ENCODE data around the gene ANO3.
"Not testable (repeated sequence)": the region's sequence is repeated elsewhere in the genome, so short reads cannot be mapped to it uniquely, and the experiment has no call there.

The ANO3 gene

DNA sequence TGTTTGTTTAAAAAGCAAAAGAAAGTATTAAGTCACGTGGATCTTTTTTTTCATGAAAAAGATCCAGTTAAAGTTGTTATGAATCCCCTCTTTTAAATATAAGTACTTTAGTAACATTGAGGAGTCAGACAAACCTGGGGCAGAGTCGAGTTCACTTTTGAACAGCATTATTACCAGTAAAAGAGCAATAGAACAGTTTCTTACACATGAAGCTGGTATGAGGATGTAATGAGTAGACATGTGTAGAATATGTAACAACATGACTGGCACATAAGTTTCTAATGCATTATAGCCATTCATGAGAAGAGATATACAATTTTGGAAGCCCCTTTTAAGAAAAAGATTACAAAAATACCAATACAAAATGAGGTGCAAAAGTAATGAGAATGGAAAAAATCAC, 247.8 kb downstream of the ANO3 start:
- DNase-seq = no peak

DNA sequence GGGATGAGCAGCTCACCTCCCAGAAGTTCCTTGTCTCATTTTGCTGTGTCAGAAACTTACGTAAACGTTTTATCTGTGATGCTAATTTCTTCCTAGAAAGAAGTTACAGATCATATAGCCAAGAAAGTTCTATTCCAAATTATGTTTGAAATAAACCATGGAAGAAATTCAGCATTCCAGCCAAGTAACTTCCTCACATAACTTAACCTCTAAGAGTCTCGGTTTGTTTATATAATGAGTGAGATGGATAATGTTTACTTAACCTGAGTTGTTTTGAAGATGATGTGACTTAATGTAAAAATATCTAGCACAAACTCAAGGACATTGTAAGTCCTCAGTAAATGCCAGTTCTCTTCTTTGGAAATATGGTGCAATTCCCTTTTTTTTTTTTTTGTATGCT, 249.0 kb downstream of the ANO3 start:
- DNase-seq = no peak

DNA sequence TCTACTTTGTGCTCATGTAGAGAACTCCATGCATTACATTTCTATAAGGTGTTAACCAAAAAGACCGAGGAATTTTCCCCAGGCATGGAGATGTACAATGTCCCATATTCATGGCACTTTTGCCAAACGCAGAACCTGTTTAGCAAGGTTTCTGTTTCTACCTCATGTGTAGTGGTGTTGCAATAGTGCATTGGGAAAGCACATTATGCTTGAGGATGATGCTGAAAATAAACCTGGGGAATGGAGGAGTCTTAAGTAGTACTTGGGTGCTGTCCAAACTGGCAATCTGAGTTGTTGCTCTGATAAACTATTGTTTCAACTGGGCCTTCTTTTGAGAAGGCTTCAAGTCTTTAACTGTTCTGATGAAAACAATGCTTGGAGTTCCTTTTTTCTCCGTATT, 251.6 kb downstream of the ANO3 start:
- no peak for DNase-seq

DNA sequence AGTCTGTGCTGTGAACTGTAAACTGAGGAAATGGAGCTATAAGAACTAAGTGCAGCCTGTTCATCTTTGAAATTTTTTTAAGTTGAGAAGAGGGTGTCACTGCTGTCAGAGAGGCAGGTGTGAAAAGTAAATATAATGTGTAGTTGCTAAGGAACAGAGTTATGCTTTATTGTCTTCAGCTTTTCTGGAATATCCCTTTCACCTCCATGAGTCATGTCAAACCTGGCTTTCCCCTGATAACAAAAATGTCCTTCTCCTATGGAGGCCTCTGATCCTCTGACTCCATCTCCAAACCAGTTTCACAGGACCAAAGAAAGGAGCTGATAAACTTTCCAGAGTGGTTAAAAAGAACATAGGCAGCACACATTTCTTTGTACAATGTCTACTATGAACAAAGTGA, 252.9 kb downstream of the ANO3 start:
- no peak for DNase-seq

DNA sequence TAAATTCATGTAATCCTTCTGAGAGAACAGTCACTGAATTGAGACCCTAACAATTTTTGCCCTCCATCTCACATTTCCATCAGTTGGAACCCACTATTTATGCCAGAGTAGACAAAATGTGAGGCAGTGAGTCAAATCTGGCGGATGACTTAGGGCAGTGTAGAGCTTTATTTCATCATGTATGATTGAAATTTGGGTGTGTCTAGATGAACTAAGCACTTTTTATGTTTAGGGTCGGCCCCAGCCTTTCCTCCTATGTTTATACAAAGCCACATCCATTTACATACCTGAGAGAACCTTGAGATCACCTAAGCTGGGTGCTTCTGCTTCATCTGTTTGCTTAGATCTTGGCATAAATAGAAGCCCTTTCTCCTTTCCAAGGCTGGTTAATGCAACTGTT, 255.1 kb downstream of the ANO3 start:
- no peak for DNase-seq

DNA sequence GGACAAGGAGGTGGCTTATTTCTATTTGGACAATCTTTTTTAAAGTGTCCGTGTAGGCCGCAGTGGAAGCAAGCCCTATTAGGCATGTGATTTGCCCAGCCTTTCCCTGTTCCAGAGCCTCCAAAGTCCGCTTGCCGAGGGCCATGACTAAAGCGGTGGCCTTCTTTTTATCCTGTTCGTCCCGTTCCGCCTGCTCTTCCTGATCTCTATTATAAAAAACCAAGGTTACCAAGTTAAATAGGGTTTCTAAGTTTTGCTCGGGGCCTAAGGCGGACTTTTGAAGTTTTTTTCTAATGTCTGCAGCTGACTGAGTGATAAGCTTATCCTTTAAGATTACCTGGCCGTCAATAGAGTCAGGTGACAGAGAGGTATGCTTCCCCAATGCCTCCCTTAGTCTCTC, 261.8 kb downstream of the ANO3 start:
- DNase-seq = no peak

DNA sequence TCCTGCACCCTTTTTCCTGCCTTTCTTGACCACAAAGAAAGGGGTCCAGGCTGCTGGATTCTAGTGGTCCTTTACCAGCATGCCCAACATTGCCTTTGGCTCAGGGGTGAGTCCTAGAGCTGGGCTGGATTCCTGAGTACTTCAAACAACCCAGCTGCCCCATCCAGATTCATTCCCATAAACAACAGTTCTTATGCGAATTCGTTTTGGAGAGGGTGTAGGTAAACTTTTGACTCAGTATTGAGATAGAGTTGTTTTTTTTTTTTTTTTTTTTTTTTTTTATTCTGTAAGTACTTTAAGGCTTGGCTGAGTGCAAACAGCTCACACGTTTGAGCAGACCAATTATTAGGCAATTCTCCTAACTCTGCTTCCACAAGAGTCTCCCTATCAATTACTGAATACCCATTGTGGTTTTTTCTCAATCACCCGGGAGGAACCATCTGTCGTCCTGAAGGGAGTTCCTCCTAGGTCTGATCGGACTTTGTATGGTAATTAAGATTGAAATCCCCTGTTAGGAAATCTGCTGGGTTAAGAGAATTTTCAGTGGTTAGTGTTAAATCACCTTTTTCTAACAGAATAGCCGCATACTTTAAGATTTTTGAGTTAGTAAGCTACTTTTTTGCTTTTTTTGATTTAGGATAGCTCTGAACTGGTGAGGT, 263.4 kb downstream of the ANO3 start:
- DNase-seq = not testable (repeated sequence)

DNA sequence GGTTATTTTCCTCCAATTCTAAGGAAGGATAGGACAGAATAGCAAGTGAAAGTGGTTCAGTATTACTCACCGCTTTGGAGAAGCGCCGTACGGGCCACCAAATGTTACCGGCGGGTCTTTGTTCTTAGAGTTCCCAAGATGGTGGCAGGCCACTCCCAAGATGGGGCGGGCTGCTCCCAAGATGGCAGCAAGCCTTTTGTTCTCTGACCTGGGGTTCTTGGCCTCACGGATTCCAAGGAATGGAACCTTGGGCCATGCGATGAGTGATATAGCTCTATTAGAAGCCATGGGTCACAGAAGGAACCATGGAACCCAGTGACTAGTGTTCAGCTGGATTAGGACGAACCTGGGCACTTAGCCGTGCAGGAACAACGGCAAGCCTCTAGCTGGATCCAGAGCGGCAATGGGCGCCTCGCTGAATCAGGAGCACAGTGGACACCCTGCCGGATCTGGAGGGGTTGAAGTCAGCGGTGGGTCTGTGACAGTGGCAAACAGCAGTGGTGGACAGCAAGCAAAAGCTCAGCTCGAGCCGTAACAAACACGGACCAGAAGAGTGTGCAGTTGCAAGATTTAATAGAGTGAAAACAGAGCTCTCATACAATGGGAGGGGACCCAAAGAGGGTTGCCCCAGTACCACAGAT, 265.2 kb downstream of the ANO3 start:
- peak; percentile 22 for DNase-seq

DNA sequence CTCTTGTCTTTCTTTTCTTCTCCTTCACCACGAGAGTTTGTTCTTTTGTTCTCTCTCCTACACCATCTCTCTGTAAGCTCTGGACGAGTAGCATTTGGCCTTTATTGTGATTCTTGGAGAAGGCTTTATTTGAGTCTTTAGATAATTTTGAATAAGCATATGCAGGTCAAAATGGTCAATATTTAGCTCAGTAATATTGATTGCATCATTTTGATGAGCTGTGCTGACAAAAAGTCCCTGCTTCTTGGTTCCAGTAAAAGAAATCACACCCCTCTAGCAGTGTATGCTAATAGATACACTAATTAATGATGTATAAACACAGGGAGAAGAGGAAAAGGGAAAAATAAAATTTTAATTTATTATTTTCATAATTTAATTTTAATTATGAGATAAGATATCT, 266.0 kb downstream of the ANO3 start:
- DNase-seq = no peak

DNA sequence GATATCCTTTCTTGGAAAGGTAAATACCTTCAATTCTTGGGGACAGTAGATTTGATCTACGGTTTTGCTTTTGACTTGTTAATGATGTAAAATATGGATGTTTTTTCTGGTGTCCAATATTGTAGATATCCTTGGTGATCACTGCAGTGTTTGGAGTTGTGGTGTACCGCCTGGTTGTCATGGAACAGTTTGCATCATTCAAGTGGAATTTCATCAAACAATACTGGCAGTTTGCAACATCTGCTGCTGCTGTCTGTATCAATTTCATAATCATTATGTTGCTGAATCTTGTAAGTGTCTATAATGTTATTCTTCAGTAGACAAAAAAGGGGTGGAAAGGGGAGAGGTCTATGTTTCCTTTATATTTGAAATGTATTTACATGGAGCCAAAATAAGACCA, 267.5 kb downstream of the ANO3 start:
- no peak for DNase-seq

DNA sequence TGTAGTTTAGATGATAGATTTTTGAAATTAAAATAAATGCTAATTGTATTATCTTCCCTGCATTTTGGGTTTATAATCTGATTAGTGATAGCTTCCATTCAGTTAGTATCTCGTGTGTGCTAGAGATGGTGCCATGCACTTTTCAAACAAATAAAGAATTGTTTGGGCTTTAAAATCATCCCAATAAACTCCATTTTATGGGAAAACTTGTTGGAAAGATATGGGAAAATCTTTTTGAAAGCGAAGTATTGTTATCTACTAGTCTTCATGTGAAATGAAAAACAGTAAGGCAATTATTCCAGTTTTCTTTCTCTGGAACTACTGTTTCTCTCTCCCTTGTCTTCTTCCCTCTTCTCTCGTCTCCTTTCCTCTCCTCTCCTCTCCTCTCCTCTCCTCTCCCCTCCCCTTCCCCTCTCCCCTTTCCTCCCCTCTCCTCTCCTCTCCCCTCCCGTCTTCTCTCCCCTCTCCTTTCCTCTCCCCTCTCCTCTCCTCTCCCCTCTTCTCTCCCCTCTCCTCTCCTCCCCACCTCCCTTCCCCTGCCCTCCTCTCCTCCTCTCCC, 268.0 kb downstream of the ANO3 start:
- no peak for DNase-seq

DNA sequence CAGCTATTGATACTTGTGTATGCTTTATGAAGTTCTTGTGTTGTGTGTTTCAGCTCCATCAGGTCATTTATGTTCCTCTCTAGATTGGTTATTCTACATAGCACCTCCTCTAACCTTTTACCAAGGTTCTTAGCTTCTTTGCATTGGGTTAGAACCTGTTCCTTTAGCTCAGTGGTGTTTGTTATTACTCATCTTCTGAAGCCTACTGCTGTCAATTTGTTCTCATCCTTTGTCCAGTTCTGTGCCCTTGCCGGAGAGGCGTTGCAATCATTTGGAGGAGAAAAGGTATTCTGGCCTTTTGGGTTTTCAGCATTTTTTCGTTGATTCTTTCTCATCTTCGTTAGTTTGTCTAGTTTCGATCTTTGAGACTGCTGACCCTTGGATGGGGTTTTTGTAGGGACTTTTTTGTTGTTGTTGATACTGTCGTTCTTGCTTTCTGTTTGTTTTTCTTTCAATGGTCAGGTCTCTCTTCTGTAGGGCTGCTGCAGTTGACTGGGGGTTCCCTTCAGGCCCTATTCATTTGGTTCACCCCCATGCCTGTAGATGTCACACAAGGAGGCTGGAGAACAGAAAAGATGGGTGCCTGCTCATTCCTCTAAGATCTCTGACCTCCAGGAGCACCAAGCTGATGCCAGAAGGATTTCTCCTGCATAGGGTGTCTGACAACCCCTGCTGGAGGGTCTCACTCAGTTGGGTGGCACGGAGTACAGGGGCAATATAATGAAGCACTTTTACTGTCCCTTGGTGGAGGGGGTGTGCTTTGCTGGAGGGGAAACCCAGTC, 276.0 kb downstream of the ANO3 start:
- DNase-seq = no peak

DNA sequence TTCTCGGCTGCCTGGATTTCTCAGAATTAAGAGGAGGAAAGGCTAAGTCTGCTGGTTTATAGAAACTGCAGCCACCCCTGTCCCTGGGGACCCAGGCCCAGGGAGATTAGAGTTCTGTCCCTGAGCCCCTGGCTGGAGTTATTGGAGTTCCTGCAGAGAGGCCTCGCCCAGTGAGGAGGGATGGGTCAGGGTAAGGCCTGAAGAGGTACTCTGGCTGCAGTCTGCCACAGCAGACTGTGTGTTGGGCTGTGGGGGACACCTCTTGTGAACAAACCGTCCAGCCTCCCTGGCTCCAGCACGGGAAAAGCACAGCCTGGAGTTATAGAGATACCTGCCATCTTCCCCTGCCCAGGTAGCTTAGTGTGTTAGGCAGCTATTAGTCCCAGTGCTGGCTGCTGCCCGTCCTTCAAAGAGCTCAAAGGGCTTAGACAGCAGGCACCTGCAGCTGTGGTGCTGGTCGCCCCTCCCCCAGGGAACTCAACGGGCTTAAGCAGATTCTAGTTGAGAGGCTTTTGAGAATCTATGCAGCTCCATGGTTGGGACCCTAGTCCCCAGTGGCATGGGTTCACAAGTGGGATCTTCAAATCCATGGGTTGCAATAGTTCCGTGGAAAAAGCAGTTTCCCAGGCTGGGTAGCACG, 276.7 kb downstream of the ANO3 start:
- DNase-seq = no peak

DNA sequence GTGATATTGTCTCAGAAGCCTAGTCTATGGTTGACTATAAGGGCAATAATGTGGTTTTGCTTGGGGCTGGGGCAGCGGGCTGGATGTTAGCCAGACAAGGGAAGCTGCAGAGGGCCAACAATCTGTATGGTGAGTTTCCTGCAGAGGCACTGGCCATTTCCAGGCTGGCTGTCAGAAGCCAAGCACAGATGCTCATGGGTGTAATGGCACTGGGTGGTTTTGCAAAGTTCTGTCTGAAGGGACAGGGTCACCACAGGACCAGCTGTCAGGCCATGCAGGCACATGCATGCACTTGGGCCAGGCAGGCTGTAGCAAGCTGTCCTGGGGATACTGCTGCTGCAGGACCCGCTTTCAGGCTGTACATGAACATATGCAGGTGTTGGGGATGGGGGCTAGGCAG, 281.8 kb downstream of the ANO3 start:
- DNase-seq = no peak

DNA sequence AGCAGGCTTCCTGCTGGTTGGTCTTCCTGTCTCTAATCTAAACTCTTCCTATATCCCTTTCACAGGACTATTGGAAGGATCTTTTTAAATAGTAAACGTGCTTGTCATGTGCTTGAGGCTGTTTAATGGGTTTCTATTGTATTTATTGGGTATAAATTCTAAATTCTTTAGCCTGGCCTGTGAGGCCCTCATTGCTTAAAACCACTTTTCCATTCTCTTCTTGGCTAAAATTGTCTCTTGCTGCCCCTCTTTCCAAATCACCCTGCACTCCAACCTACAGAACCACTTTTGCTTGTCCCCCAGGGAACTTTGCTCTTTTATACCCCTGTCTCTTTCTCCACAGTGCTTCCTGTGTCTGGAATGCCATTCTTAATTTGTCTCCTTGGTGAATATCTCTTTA, 286.5 kb downstream of the ANO3 start:
- no peak for DNase-seq

DNA sequence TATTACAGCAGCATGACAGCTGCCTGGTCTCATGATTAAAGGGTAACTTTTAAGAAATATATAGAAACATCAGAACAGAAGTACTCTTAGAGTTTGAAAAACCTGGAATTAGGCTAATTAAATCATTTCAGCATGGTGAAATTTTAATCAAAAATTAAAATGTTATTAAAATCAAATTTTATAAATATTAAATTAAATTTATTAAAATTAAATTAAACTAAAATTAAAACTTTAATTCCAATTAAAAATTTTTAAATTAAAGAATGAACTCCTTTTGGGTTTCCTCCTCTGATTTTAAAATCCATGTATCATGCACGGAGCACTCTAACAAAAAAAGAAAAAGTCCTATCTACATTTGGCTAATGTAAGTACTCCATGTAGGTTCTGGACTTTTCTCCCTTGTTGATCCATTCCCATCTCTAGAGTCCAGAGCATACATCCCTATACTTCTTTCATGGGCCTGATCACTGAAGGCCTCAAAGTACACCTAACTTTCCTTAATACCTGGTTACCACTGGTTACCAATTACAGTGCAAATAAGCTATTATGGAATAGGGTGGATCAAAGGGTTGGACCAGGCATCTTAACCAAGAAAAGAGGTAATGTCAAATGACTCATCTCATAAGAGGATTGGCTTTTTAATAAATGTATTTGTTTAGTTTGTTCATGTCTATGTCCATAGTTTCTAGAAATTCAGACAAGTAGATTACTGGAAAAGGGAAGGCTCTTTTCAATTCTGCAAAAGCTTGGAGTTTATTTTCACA, 288.5 kb downstream of the ANO3 start:
- DNase-seq = no peak

DNA sequence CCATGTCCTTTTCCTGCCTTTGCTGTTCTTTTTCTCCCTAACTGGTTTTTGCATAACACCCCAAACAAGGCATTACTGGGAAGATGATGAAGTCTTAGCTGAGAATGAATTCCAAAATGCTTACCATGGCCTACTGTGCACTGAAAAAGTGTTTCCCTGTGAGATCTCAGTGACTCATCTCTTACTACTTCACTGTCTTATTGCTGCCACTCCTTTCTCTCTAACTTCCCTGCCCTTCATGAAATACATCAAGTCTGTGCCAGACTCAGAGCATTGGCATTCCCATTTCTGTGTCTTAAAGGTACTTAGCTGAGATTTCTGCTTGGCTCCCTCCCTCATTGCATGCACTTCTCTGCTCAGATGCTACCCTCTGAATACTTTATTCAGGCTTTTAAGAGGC, 289.2 kb downstream of the ANO3 start:
- DNase-seq = no peak

DNA sequence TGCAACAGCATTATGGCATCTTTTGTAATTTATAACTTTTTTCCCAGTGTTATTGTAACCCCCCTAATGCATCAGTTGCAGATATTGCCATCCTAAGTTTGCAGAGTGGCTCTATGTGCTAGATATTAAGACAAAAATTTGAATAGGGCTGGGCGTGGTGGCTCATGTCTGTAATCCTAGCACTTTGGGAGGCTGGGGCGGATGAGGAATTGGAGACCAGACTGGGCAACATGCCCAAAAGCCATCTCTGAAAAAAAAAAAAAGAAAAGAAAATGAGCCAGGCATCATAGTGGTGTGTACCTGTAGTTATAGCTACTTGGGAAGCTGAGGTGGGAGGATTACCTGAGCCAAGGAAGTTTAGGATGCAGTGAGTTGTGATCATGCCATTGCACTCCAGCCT, 290.3 kb downstream of the ANO3 start:
- DNase-seq = no peak

DNA sequence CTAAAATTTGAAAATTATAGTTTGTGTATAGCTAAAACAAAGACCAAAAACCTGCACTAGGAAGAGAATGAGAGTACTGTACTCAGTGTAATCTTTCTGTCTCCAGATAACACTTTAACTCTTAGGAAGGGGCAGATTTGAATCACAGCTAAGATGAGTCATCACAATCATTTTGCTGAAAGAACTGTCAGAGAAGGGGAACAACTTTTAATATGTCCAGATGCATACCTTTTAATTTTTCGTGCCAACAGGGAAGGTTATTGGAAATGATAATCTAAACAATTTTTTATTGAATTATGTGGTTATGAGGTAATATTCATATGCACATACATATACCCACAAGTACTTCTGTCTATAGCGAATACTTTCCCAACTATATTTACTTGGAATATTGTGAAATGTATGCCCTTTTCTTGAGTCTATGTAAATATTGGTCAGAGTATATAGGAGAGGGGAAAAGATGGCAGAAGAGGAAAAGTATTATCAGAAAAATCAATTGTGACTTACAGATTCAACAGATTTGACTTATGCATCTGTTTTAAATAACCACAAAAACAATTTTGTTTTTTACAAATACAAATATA, 291.2 kb downstream of the ANO3 start:
- DNase-seq = no peak

DNA sequence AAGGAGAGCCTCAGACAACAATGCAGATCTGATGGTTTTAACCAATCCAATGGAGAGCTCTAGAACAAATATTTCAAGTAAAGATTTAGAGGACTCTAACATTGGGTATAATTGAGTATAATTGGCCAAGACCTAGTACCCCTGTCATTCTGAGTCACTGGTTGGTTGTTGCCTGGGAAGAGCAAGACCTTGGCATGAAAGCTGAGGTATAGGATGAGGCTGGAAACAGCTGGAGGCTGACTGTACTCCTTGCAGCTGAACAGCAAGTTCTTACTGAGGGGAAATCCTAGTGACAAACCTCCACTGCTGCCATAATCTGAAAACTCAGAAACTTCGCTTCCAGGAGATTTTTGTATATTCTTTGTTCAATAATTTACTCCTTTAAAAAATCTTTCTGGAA, 294.4 kb downstream of the ANO3 start:
- DNase-seq = no peak

DNA sequence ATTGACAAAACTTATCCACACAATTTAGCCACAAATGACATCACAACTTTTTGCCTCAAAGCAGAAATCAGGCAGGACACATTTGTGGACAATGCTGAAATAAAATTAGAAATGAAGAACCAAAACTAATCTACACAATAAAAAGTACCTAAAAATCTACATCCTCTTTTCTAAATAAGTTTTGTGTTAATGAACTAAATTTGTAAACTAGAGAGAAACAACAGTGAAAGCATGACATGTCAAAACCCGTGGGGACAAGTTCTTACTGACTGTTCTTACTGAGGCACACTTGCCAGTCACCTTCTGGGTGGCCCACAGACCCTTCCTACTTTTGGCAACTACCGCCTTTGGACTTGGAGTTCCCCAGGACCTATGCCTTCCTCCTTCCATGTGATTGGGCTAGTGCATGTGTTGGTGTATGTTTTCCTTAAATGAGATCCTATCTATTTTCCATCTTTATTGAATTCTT, 300.8 kb downstream of the ANO3 start:
- DNase-seq = no peak

DNA sequence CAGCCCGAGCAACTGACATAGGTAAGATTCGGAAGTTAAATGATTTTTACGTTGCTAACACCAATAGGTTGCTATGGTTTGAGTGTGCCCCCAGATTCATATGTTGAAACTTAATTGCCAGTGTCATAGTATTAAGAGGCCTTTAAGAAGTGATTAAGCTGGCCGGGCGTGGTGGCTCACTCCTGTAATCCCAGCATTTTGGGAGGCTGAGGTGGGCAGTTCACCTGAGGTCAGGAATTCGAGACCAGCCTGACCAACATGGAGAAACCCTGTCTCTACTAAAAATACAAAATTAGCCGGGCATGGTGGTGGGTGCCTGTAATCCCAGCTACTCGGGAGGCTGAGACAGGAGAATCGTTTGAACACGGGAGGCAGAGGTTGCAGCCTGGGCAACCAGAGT, 311.4 kb downstream of the ANO3 start:
- not testable (repeated sequence) for DNase-seq
